Head of caudate nucleus (tissue), 42 donors: ENCODE results near the gene COL8A1.

ENCODE experiments used
- DNase-seq, 42 donors: peaks; one replicate each; pipeline versions ENCODE4 v3.0.0 to v3.0.0-alpha.2; 2020 to 2021; ENCODE audit warnings: mixed read lengths in 7 of 42
- intact Hi-C: fragments of 100-400 bp; cut with DNase I; formaldehyde crosslinking; loops from one replicate; pipeline ENCODE4 v1.15.0; 2022

Gene COL8A1

DNA sequence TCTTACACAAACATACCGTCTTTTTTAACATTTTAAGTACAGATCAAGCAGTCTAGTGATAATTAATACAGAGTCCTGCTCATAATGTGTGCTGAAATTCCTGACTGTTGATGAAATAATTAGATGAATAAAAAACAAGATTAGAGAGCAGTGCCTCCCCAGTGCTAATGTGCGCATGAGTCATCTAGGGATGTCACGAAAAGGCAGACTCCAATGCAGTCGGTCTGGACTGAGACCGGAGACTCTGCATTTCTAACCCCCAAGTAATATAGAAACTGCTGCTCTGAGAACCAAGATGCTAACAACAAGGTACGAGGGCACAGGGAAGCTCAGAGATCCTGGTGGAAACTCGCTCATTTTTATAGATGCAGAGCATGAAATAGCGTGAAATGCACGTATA is 61.4 kb downstream of the COL8A1 start:
- no peak for DNase-seq
- intact Hi-C loops: no loop called here

GRCh38 chr3:99700631-99701268 is 62.4 kb downstream of the COL8A1 start:
- intact Hi-C loops: no loop called here
- DNase-seq: no peak

GRCh38 chr3:99702953-99703943 is 64.9 kb downstream of the COL8A1 start:
- no peak for DNase-seq
- intact Hi-C loops: no loop called here

GRCh38 chr3:99704417-99704816 is 66.0 kb downstream of the COL8A1 start:
- no peak for DNase-seq
- intact Hi-C loops: no loop called here

DNA sequence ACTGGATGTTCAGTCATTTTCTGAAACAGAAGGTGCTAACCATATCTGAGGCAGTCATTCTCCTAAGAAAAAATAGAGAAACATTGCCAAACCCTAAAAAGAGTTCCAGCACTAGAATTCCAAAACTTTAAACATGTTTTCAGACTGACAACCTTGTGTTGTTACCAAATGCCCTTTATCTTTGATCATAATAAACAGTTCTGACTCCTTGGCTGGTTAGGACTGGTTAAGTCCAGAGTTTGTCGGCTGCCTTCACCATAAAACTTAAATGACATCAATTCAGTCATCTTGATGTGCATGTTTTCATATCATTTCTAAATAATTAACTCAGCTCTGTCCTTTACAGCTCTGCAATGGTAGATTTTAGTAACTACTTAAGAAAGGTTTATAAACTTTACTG is 68.0 kb downstream of the COL8A1 start:
- DNase-seq: no peak
- intact Hi-C loops: no loop called here

DNA sequence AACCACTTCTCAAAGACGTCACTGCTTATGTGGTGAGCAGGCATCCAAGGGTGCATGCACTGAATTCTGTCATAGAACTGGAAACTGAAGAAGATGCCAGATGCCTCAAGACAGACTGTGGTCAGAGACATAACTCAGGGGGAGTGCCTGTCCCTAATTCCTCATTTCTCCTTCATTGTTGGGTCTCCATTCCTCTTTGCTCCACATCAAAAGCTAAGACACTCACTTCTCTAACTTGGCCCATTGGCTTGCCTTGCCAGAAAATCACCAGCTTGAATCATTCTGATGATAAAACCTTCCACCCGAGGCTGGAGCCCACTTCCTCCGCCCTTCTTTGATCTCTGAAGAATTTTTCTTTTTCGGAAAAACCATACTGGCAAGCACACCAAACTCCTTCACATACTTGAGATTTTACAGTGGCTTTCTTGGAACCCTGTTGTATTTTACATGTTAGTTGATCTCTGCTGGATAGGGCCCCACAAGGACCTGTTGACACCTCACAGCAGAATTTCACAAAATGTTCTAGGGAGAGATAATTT is 69.9 kb downstream of the COL8A1 start:
- no peak for DNase-seq
- intact Hi-C loops: no loop called here

DNA sequence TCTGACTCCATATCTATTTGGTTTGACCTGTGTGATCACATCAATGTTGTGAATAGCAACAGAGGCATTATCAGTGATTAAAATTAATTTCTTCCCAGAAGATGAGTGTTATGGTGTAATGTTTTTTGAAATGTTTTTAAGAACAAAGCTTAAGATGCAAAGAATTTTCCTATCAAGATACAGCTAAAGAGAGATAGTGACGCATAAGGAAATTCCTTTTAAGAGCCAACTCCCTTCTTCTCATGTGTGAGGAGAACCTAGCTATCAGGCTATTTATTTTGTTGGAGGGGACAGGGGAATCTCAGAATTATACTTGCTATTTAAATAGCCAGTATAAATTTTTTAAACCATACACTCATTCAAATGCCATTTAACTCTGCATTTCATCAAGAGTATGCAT is 71.3 kb downstream of the COL8A1 start:
- DNase-seq: no peak
- intact Hi-C loops: no loop called here

DNA sequence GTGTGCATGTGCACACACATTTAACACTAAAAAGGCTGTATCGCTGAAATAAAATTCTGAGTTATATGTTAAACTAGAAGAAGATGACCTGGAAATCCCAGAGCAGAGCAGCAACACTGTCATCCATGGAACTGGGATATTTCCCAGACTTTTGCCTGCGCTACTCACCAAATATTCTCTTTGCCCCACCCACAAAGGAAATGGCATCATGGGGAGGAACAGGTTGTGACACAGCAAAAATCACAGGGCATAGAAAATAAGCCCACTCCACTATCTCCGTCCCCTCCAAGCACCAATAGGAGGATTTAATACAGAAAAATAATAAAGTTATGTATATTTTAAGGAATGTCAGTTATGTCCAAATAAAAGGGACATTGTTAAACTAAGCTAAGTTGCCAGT is 71.7 kb downstream of the COL8A1 start:
- intact Hi-C loops: no loop called here

DNA sequence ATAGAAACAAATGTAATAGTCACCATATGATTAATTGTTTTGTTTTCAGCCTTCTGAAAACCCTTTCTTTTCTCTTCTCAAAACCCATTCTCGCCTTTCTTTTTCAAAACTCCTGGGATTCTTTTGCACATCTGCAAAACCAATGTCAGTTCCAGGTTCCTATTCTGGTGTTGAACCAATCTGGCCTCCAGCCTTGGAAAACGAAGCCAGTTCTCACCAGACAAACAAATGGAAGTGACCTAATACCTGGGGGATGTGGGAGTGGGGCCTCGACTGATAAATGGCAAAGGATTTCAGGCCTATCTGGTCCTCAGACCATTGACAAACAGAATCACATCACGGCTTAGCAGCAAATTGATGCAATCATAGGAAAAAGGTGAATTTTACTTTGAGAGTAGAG is 73.0 kb downstream of the COL8A1 start:
- DNase-seq: no peak

More for the DNA sequence above, 71.7 kb downstream of the COL8A1 start:
- no peak for DNase-seq

GRCh38 chr3:99712291-99712954 is 74.0 kb downstream of the COL8A1 start:
- no peak for DNase-seq
- intact Hi-C loops: no loop called here

More for the DNA sequence above, 73.0 kb downstream of the COL8A1 start:
- intact Hi-C loops: no loop called here

GRCh38 chr3:99713440-99713839 is 75.0 kb downstream of the COL8A1 start:
- intact Hi-C loops: no loop called here
- DNase-seq: no peak

DNA sequence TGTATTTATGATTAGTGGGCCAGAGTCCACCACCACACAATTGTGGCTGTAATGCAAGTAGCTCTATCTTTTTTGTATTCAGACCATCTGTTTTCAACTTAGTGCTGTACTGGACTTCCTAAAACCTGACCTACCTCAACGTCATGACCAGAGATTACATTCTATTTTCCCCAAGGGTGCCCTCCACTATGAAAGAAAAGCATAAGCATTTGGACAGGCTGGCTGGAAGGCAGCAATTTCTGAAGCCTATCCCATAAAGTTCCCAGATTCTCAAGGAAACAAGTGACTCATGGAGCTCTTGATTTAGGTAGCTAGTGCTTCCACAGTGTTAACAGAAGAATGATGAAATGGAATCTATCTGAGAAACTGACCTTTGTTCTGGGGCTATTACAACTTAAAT is 75.8 kb downstream of the COL8A1 start:
- DNase-seq: no peak
- intact Hi-C loops: no loop called here

GRCh38 chr3:99714575-99714974 is 76.2 kb downstream of the COL8A1 start:
- DNase-seq: no peak
- intact Hi-C loops: no loop called here

GRCh38 chr3:99716463-99716995 is 78.1 kb downstream of the COL8A1 start:
- no peak for DNase-seq
- intact Hi-C loops: no loop called here

DNA sequence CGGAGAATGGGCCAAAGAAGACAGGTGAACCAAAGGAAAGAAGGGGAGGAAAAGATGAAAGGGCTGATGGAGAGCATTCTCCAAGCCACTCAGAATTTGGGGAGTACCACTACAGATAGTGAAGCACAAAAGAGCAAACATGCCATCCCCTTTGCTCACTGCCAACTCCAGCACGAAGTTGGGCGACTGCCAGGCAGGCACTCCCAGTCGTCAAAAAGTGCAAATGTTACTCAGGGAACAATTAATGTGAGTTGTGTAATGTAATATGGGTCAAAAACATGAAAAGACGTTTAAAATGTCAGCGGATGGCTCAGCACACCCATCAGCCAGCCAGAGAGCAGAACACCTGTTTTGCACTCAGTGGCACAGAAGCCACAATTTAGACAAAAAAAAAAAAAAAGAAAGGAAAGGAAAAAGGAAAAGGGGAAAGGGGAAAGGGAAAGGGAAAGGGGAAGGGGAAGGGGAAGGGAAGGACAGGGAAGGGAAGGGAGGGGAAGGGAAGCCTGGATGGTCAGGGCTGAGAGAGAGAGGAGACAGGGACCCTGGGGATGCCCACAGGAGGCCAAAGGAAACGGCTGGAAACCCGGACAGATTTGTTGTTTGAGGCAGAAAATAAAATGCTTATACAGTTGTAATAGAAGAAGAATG is 82.7 kb downstream of the COL8A1 start:
- intact Hi-C loops: no loop called here

DNA sequence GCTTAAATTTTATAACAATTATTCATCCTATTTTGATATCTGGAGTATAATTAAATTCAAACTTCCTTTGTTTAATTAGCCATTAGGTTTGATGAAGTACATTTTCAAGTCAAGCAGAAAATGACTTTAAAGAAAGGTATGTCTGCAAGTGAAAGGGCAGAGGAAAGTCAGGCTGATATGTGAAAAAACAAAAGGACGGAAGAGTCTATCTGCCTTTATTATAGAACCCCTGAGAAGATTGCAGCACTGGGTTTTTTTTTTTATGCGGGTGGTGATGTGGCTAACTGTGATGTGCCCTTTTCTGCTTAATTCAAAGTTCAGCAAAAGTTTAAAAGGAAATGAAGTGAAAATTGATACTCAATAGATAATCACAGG is 83.2 kb downstream of the COL8A1 start:
- intact Hi-C loops: no loop called here
- DNase-seq: no peak

More for the DNA sequence above, 82.7 kb downstream of the COL8A1 start:
- DNase-seq: no peak

- no peak for DNase-seq
- intact Hi-C loops: no loop called here
Measured at GRCh38 chr3:99724276-99724675, 85.9 kb downstream of the COL8A1 start.

GRCh38 chr3:99730870-99731269 is 92.5 kb downstream of the COL8A1 start:
- DNase-seq: no peak
- intact Hi-C loops: no loop called here

- intact Hi-C loops: no loop called here
- DNase-seq: no peak
Measured at GRCh38 chr3:99731499-99731898, 93.1 kb downstream of the COL8A1 start.
